Left kidney (tissue), 2 donors: ENCODE results near the gene CNN1. TPM values are rescaled to one million over a fixed set of nuclear protein-coding genes. Genes with fewer than 3 reads are reported as not detected.
"Not testable (repeated sequence)": the region's sequence is repeated elsewhere in the genome, so short reads cannot be mapped to it uniquely, and the experiment has no call there.

ENCODE experiments used
- DNase-seq: peaks from one replicate; pipeline ENCODE4 v3.0.0-alpha.2; 2013
- polyA plus RNA-seq: library from polyadenylated mRNA; unstranded; fragments of 120-200 nt; gene quantifications from one replicate; pipeline ENCODE4 v1.2.1, GENCODE V29; 2013; ENCODE audit not compliant: insufficient read length

Gene CNN1
- polyA plus RNA-seq, 1 donor = 3.0 TPM

DNA sequence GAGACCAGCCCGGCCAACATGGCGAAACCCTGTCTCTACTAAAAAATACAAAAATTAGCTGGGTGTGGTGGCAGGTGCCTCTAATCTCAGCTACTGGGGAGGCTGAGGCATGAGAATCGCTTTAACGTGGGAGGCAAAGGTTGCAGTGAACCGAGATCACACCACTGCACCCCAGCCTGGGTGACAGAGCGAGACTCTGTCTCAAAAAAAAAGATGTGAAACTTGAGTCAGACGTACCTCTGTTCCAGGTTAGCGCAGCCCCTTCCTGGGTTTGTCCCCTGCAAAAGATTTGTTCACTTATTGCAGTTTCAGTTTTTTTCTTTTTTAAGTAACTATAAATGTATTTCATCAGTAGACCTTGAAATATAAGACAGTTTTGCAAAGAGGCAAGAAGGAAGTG, 61.1 kb downstream of the CNN1 start:
- DNase-seq = not testable (repeated sequence)

Other genes starting within 250 kb of the CNN1 start
- gene TSPAN16, start 242.7 kb upstream of the CNN1 start, polyA plus RNA-seq = not detected
- gene RAB3D, start 199.2 kb upstream of the CNN1 start, polyA plus RNA-seq = 15.2 TPM
- gene TMEM205, start 192.6 kb upstream of the CNN1 start, polyA plus RNA-seq = 121 TPM
- gene CCDC159, start 192.3 kb upstream of the CNN1 start, polyA plus RNA-seq = 30.3 TPM
- gene PLPPR2, start 183.4 kb upstream of the CNN1 start, polyA plus RNA-seq = 10.5 TPM
- 2.7 TPM for gene SWSAP1, start 164.2 kb upstream of the CNN1 start, polyA plus RNA-seq
- gene EPOR, start 154.5 kb upstream of the CNN1 start, polyA plus RNA-seq = 21.3 TPM
- gene RGL3, start 119.5 kb upstream of the CNN1 start, polyA plus RNA-seq = 99.4 TPM
- 1.4 TPM for gene ODAD3, start 103.7 kb upstream of the CNN1 start, polyA plus RNA-seq
- 321 TPM for gene PRKCSH, start 103.2 kb upstream of the CNN1 start, polyA plus RNA-seq
- 0.05 TPM for gene ELAVL3, start 57.8 kb upstream of the CNN1 start, polyA plus RNA-seq
- 9.6 TPM for gene ZNF653, start 33.0 kb upstream of the CNN1 start, polyA plus RNA-seq
- gene ECSIT, start 9.7 kb upstream of the CNN1 start, polyA plus RNA-seq = 31.0 TPM
- gene ELOF1, start 20.4 kb downstream of the CNN1 start, polyA plus RNA-seq = 42.3 TPM
- gene ACP5, start 38.8 kb downstream of the CNN1 start, polyA plus RNA-seq = 10.0 TPM
- 43.4 TPM for gene ZNF627, start 58.6 kb downstream of the CNN1 start, polyA plus RNA-seq
- gene ZNF823, start 200.1 kb downstream of the CNN1 start, polyA plus RNA-seq = 13.4 TPM
- 18.3 TPM for gene ZNF441, start 228.1 kb downstream of the CNN1 start, polyA plus RNA-seq